GM06990 (cell line): Measurements from ENCODE around the gene MALAT1.

ENCODE experiments used
- DNase-seq: peaks from one replicate; pipeline ENCODE4 v3.0.0-alpha.2; 2011; ENCODE audit not compliant: insufficient read length; ENCODE audit errors: extremely low read depth
- H3K27me3 ChIP-seq: replicated peaks from 2 replicates; pipeline ENCODE4 v1.6.0; 2011; ENCODE audit warnings: low read length; ENCODE audit not compliant: control insufficient read depth, insufficient read depth
- H3K36me3 ChIP-seq: 2 replicates; pipeline ENCODE4 v1.5.1; 2011; ENCODE audit warnings: low read length; ENCODE audit not compliant: control insufficient read depth, insufficient read depth
- H3K4me3 ChIP-seq: replicated peaks from 2 replicates; pipeline ENCODE4 v1.5.1; 2011; ENCODE audit warnings: low read depth, mild to moderate bottlenecking, control low read depth, low read length
- CTCF ChIP-seq: IDR thresholded peaks from 2 replicates; pipeline ENCODE4 v1.5.1; 2011; ENCODE audit warnings: low read length, control low read depth, mild to moderate bottlenecking, inconsistent platforms; ENCODE audit not compliant: insufficient read depth, poor library complexity, severe bottlenecking

The MALAT1 gene

GRCh38 chr11:65497141-65498041 lies 1.5 kb upstream of the MALAT1 start:
- peak; percentile 100 for DNase-seq
- H3K27me3 ChIP-seq = no peaks in the 10 kb centered on the region
- H3K4me3 ChIP-seq = peak overlapping the region; percentile 80
- TF ChIP-seq CTCF = peak; percentile 8
- peaks cover 5% of the 10 kb centered on the region for H3K36me3 ChIP-seq

- peak; percentile 69 for DNase-seq
- Histone ChIP-seq H3K27me3 (no peaks in the 10 kb centered on the region), H3K36me3 (peaks cover 7% of the 10 kb centered on the region), H3K4me3 (peak overlapping the region; percentile 80)
- no peak for TF ChIP-seq CTCF
Observed at GRCh38 chr11:65498042-65498726, 661 bp upstream of the MALAT1 start.

GRCh38 chr11:65498727-65498976 lies 193 bp upstream of the MALAT1 start:
- no peak for TF ChIP-seq CTCF
- no peak for DNase-seq
- Histone ChIP-seq H3K27me3 (no peaks in the 10 kb centered on the region), H3K4me3 (peak overlapping the region; percentile 80), H3K36me3 (peaks cover 8% of the 10 kb centered on the region)

- DNase-seq = no peak
- no peaks in the 10 kb centered on the region for H3K27me3 ChIP-seq
- H3K4me3 ChIP-seq = peak overlapping the region; percentile 70
- H3K36me3 ChIP-seq = peaks cover 14% of the 10 kb centered on the region
- no peak for TF ChIP-seq CTCF
Observed at GRCh38 chr11:65499713-65500386, 1.0 kb downstream of the MALAT1 start.

GRCh38 chr11:65500387-65501185 lies 1.7 kb downstream of the MALAT1 start:
- no peak for TF ChIP-seq CTCF
- Histone ChIP-seq H3K4me3 (peak overlapping the region; percentile 70), H3K27me3 (no peaks in the 10 kb centered on the region), H3K36me3 (peaks cover 22% of the 10 kb centered on the region)
- DNase-seq = peak; percentile 55
